ENCODE measurements around the gene MANBA.
A peak's percentile ranks its signal among the peaks of the same experiment; 100 is the strongest.

The MANBA gene

DNA sequence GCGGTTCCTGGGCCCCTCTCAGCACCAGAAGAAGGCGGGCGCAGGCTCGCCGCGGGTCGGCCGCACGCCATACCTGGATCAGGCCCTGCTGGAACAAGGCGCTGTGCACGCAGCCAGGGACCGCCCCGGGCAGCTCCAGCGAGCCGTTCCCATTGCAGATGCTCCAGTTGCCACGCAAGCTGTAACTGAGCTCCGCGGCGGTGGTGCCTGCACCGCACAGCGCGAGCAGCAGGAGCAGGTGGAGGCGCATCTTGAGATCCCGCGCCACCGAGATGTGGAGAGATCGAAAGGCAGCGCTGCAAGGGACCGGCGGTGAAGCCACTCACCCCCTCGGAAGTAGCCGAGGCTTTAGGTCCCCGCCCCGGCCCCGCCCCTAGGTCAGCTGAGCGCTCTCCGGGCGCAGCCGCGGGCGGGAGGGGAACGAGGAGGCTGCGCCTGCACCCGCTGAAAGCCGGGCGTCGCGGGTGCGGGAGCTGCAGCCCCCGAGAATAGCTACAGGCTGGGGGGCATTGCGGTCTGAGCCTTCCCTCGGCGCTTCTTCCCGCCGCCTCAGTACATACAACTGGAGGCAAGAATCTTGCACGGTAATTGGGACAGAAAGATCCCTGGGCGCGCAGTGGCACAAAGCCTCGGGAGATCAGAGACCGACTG is at the start of gene MANBA:
Gene MANBA (minus strand): TSS at position 324 of the 651 bp plus-strand sequence. CDS start 74 bp downstream, at position 250.
- H3K4me3 ChIP-seq (ENCODE audit: low read length), result peak within 1 kb of the TSS; percentile 71
- TF ChIP-seq ZNF274 (IDR thresholded peaks at IDR 0.05; ENCODE audit: low read depth, low read length), result no peak

- no peak for TF ChIP-seq ZNF274 (IDR thresholded peaks at IDR 0.05; ENCODE audit: low read depth, low read length)
- H3K4me3 ChIP-seq (ENCODE audit: low read length), result no peak overlapping the region
Observed at GRCh38 chr4:102809691-102810090, 48.9 kb upstream of the MANBA start.

GRCh38 chr4:102809190-102809589 is 48.4 kb upstream of the MANBA start:
- no peak for TF ChIP-seq ZNF274 (IDR thresholded peaks at IDR 0.05; ENCODE audit: low read depth, low read length)
- no peak overlapping the region for H3K4me3 ChIP-seq (ENCODE audit: low read length)

- no peak overlapping the region for H3K4me3 ChIP-seq (ENCODE audit: low read length)
- TF ChIP-seq ZNF274 (IDR thresholded peaks at IDR 0.05; ENCODE audit: low read depth, low read length), result no peak
Observed at GRCh38 chr4:102808009-102808408, 47.2 kb upstream of the MANBA start.

DNA sequence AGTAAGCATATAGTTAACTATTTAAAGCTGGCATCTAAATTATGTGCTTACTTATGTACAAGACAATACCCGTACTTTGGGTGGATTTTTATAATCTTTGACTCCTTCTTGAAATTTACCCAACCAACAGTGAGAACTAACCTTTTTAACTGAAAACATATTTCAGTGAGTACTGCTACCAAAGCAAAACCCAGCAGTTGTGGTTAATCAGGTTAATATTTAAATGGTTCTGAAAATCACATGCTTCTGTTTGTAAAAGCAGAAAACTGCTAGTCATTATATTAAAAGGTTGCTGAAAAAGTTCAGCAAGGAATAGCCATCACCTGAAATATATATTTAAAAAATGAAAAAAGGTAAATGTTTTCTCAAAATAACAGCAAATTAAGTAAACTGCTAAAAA is 46.6 kb upstream of the MANBA start:
- H3K4me3 ChIP-seq (ENCODE audit: low read length), result no peak overlapping the region
- no peak for TF ChIP-seq ZNF274 (IDR thresholded peaks at IDR 0.05; ENCODE audit: low read depth, low read length)

GRCh38 chr4:102799816-102800215 is 39.0 kb upstream of the MANBA start:
- no peak overlapping the region for H3K4me3 ChIP-seq (ENCODE audit: low read length)
- TF ChIP-seq ZNF274 (IDR thresholded peaks at IDR 0.05; ENCODE audit: low read depth, low read length), result no peak

DNA sequence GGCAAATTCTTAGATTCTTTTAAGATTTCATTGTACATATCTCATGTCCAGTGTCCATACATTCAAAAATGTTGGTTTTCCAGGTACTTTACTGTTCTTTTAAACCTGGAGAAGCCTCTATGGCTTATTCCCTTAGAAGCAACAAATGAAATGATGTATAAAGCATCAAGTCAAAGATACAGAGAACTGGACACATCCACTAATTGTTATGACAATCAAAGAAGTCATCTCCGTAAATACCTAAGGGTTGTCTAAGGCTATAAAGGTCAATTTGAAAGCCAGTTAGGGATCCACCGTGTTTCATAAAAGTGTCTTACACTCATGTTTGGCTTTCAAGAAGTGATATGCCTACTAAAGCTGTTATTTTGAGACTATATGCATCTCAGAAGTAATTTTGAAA is 34.2 kb upstream of the MANBA start:
- TF ChIP-seq ZNF274 (IDR thresholded peaks at IDR 0.05; ENCODE audit: low read depth, low read length), result no peak
- H3K4me3 ChIP-seq (ENCODE audit: low read length), result no peak overlapping the region

GRCh38 chr4:102792361-102792936 is 31.7 kb upstream of the MANBA start:
- TF ChIP-seq ZNF274 (IDR thresholded peaks at IDR 0.05; ENCODE audit: low read depth, low read length), result no peak
- no peak overlapping the region for H3K4me3 ChIP-seq (ENCODE audit: low read length)

DNA sequence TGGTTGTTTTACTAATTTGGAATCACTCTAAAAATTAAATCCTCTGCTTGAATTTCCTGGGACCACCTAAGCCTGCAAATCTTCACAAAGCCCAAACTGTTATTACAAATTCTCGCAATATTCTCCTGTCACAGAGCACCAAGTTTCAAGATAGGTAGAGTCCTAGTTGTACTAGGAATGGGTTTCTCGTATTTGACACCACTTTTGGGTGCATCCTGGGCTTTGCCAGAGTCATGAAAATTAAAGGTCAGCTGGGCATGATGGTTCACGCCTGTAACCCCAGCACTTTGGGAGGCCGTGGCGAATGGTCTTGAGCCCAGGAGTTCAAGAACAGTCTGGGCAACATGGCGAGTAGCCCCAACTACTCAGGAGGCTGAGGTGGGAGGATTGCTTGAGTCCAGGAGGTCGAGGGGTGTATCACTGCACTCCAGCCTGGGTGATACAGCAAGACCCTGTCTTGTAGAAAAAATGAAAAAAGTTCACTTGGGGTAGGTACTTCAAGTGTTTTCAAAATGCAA is 30.6 kb upstream of the MANBA start:
- no peak overlapping the region for H3K4me3 ChIP-seq (ENCODE audit: low read length)
- no peak for TF ChIP-seq ZNF274 (IDR thresholded peaks at IDR 0.05; ENCODE audit: low read depth, low read length)

GRCh38 chr4:102789317-102789717 is 28.5 kb upstream of the MANBA start:
- no peak for TF ChIP-seq ZNF274 (IDR thresholded peaks at IDR 0.05; ENCODE audit: low read depth, low read length)
- no peak overlapping the region for H3K4me3 ChIP-seq (ENCODE audit: low read length)

DNA sequence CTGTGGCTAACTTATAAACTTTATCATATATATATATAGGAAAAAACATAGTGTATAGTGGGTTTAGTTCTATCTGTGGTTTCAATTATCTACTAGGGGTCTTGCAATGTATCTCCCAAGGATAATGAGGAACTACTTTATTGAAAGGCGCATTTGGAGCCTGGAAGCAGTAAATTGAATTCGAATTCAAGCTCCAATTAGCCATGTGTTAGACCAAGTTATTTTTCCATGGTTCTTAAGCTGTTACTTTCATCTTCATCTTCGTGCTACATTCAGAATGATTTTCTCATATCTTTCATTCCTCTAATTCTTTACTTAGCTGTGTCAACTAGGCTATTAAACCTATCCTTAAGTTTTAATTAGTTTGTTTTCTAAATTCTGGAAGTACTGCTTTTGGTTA is 27.2 kb upstream of the MANBA start:
- H3K4me3 ChIP-seq (ENCODE audit: low read length), result no peak overlapping the region
- no peak for TF ChIP-seq ZNF274 (IDR thresholded peaks at IDR 0.05; ENCODE audit: low read depth, low read length)

DNA sequence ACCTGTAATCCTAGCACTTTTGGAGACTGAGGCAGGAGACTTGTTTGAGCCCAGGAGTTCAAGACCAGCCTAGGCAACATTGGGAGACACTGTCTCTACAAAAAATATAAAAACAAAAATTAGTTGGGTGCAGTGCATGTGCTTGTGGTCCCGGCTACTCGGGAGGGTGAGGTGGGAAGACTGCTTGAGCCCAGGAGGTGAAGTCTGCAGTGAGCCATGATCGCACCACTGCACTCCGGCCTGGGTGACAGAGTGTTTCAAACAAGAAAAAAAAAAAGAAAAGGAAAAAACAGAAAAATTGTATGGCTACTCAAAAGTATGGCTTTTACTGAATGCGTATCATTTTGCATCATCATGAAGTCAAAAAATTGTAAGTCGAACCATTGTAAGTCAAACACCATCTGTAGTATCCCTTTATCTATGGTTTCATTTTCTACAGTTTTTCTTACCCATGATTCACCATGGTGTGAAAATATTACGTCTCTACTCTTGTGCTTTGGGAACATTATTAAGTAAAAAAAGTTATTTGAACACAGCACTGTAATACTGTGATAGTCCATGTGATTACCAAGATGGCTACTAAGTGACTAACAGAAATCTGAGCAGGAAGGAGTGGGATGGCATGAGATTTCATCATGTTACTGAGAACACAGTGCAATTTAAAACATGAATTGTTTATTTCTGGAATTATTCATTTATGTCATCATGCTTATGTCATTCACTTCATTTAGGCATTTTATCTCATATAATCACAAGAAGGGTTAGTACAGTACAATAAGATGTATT is 26.5 kb upstream of the MANBA start:
- H3K4me3 ChIP-seq (ENCODE audit: low read length), result no peak overlapping the region

DNA sequence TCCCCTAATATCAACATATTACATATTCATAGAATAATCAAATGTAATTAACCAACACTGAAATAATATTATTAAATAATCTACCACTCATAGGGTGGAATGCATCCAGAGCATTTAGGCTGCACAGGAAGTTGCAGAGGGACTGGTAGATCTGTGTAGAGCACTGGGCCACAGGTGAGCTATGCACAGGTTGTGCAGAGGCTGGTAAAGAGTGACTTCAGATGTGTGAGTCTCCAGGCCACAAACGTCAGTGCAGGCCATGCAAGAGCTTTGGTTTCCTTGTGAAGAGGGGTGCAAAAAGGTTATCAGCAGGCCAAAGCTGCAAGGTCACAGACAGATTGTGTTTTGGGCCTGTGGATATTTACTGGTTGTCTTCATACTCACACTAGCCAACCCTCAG is 25.5 kb upstream of the MANBA start:
- no peak overlapping the region for H3K4me3 ChIP-seq (ENCODE audit: low read length)
- no peak for TF ChIP-seq ZNF274 (IDR thresholded peaks at IDR 0.05; ENCODE audit: low read depth, low read length)

More for the DNA sequence above, 26.5 kb upstream of the MANBA start:
- no peak for TF ChIP-seq ZNF274 (IDR thresholded peaks at IDR 0.05; ENCODE audit: low read depth, low read length)

GRCh38 chr4:102783006-102783405 is 22.2 kb upstream of the MANBA start:
- H3K4me3 ChIP-seq (ENCODE audit: low read length), result no peak overlapping the region
- no peak for TF ChIP-seq ZNF274 (IDR thresholded peaks at IDR 0.05; ENCODE audit: low read depth, low read length)

- no peak for TF ChIP-seq ZNF274 (IDR thresholded peaks at IDR 0.05; ENCODE audit: low read depth, low read length)
Observed at GRCh38 chr4:102781570-102781969, 20.8 kb upstream of the MANBA start.

More at GRCh38 chr4:102781570-102781969, 20.8 kb upstream of the MANBA start:
- H3K4me3 ChIP-seq (ENCODE audit: low read length), result no peak overlapping the region
